ENCODE data around the gene SUN3. TPM values are rescaled to one million over a fixed set of nuclear protein-coding genes. Genes with fewer than 3 reads are reported as not detected.

Gene SUN3
- total and polyA plus RNA-seq, 2 of the 8 experiments (the other 6 are each of a cell fraction or from before 2014, with no cell fraction given), result not detected

GRCh38 chr7:48049850-48050249 lies 20.9 kb upstream of the SUN3 start:
- Histone ChIP-seq H3K9ac (replicated peaks in 1 of 4; ENCODE audit: extremely low read depth in 1 of 4, low read depth in 3 of 4, low read length in 3 of 4) (no peak overlapping the region), H3K4me2 (ENCODE audit: insufficient read depth in 1 of 2, low read depth in 2 of 2, low read length in 2 of 2) (no peak overlapping the region), H2BK15ac (ENCODE audit: low read length) (peak overlapping the region; percentile 46; the same call in 1 of the 2 replicates), H2BK120ac (replicated peaks; ENCODE audit: low read depth, low read length) (no peak overlapping the region), H3K18ac (ENCODE audit: extremely low read depth, low read length) (no peak overlapping the region), H3K14ac (ENCODE audit: insufficient read length) (no peak overlapping the region), H3K79me1 (ENCODE audit: low read depth, low read length) (no peaks in the 10 kb centered on the region), H2BK20ac (ENCODE audit: low read length) (no peak overlapping the region), H3K4me1 (replicated peaks in 1 of 4; ENCODE audit: control insufficient read depth in 3 of 4, insufficient read depth in 4 of 4, low read length in 3 of 4) (no peaks in the 10 kb centered on the region), H3K36me3 (ENCODE audit: control insufficient read depth in 2 of 4, insufficient read depth in 4 of 4, low read length in 3 of 4) (no peaks in the 10 kb centered on the region), H3K27ac (ENCODE audit: low read depth, low read length) (no peak overlapping the region), H3K79me2 (ENCODE audit: control insufficient read depth in 1 of 2, insufficient read depth in 2 of 2, low read length in 2 of 2) (no peaks in the 10 kb centered on the region), H3K23ac (ENCODE audit: insufficient read length) (no peak overlapping the region), H2BK12ac (ENCODE audit: low read depth, low read length) (peak overlapping the region; percentile 75; the same call in 1 of the 2 replicates), H4K8ac (ENCODE audit: extremely low read depth, insufficient read depth, low read length) (no peak overlapping the region; the same call in 1 of the 2 replicates), H3K4ac (replicated peaks; ENCODE audit: insufficient read length, low read depth, low read length) (no peak overlapping the region), H2AK5ac (ENCODE audit: low read depth, low read length) (peak overlapping the region; percentile 65; the same call in 1 of the 2 replicates), H4K91ac (replicated peaks; ENCODE audit: insufficient read length, low read length) (no peak overlapping the region), H2BK5ac (ENCODE audit: low read depth, low read length) (no peak overlapping the region), H3K4me3 (ENCODE audit: extremely low read depth in 1 of 4, insufficient read depth in 2 of 4, low read depth in 3 of 4, low read length in 4 of 4) (no peak overlapping the region), H3K23me2 (ENCODE audit: low read depth, low read length) (no peaks in the 10 kb centered on the region; the same call in 1 of the 2 replicates), H4K20me1 (replicated peaks in 1 of 2; ENCODE audit: control insufficient read depth in 1 of 2, insufficient read depth in 2 of 2, low read length in 2 of 2) (no peaks in the 10 kb centered on the region), H3K9me3 (ENCODE audit: insufficient read depth in 2 of 2, low read depth in 1 of 2, low read length in 1 of 2) (no peaks in the 10 kb centered on the region), H2AFZ (ENCODE audit: low read length) (no peak overlapping the region), H3K56ac (replicated peaks; ENCODE audit: insufficient read length, low read depth, low read length) (no peak overlapping the region), H4K5ac (ENCODE audit: insufficient read length, low read depth, low read length) (no peak overlapping the region), H3K27me3 (replicated peaks in 1 of 4; ENCODE audit: control insufficient read depth in 3 of 4, extremely low read depth in 1 of 4, insufficient read depth in 3 of 4, low read length in 3 of 4) (no peaks in the 10 kb centered on the region)
- POLR2A ChIA-PET (ENCODE audit: partially characterized antibody), result interaction anchor here (1.1 to 1.5 kb wide), 2 partner anchors 39 to 58 kb away, joined by 4 read pairs; partner anchors contain the start of gene UPP1
- DNase-seq (ENCODE audit: low read depth in 1 of 2, low spot score in 2 of 2) (no peak), FAIRE-seq (no peak)
- CTCF ChIA-PET (ENCODE audit: partially characterized antibody), result interaction anchor here (1.4 to 1.7 kb wide), 2 partner anchors 40 to 62 kb away, joined by 4 read pairs; no protein-coding TSS in a partner anchor
- WGBS, 2 experiments (ENCODE audit: extremely low coverage in 1 of 2, insufficient coverage in 1 of 2, insufficient read length in 1 of 2, insufficient replicate concordance in 2 of 2, low coverage in 1 of 2, low lambda C conversion rate in 2 of 2, missing lambda C conversion rate in 1 of 2), result 91% methylated on average over 8 of the region's 8 CpGs; no CpG with 5 or more reads in 1 of the 2 experiments
- no peak for TF ChIP-seq SRF (IDR thresholded peaks at IDR 0.05; ENCODE audit: low read depth, low read length)
- no peak for TF ChIP-seq CREB1 (IDR thresholded peaks at IDR 0.05)
- no peak for TF ChIP-seq HDAC6 (IDR thresholded peaks at IDR 0.05; ENCODE audit: low read depth, low read length)
- no peak for TF ChIP-seq POU5F1 (IDR thresholded peaks at IDR 0.05; ENCODE audit: low read depth, low read length)
- TF ChIP-seq PHF8 (conservative IDR thresholded peaks at IDR 0.05; ENCODE audit: low read depth, low read length), result no peak
- no peak for TF ChIP-seq E2F6 (IDR thresholded peaks at IDR 0.05)
- TF ChIP-seq SIX5 (IDR thresholded peaks at IDR 0.05; ENCODE audit: low read depth, low read length), result no peak
- no peak for TF ChIP-seq CHD1 (IDR thresholded peaks at IDR 0.05; ENCODE audit: low read depth, low read length)
- no peak for TF ChIP-seq EZH2 (IDR thresholded peaks at IDR 0.05; ENCODE audit: low read depth, low read length, severe bottlenecking)
- TF ChIP-seq SP4 (IDR thresholded peaks at IDR 0.05; ENCODE audit: low read length), result no peak
- TF ChIP-seq JUND (IDR thresholded peaks at IDR 0.05; ENCODE audit: low read length), result no peak
- no peak for TF ChIP-seq TBP (IDR thresholded peaks at IDR 0.05; ENCODE audit: low read depth, low read length)
- TF ChIP-seq JUN (IDR thresholded peaks at IDR 0.05; ENCODE audit: low read depth, low read length), result no peak
- TF ChIP-seq TCF12 (IDR thresholded peaks at IDR 0.05; ENCODE audit: low read depth, low read length), result no peak
- TF ChIP-seq GABPA (IDR thresholded peaks at IDR 0.05; ENCODE audit: borderline replicate concordance, insufficient read depth, low read length), result no peak

Measured in H1 (cell line).